GM21529 (cell line): ENCODE measurements around the gene SOHLH2.

Source experiments
- ATAC-seq: cut with Tn5 transposase; IDR thresholded peaks from one replicate; pipeline ENCODE4 v1.9.1; 2021; ENCODE audit not compliant: unreplicated experiment

Gene SOHLH2

DNA sequence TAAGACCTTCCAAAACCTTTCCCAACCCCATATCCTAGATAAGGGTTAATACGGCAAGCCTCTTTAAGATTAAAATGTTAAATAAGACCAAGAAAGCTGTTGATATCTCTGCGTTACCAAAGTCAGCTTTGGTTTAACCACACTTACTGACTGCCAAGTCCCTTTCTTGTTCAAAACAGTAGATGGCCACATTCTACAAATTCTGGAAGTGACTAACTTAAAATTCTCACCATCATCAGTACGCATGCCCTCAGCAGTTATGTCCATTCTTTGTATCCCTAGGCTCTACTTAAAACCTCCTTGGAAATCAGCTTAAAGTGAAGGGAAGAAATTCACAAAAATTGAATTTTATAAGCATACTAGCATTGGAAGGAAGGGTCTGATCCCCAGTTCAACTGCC, 23.6 kb downstream of the SOHLH2 start:
- ATAC-seq, result no peak

DNA sequence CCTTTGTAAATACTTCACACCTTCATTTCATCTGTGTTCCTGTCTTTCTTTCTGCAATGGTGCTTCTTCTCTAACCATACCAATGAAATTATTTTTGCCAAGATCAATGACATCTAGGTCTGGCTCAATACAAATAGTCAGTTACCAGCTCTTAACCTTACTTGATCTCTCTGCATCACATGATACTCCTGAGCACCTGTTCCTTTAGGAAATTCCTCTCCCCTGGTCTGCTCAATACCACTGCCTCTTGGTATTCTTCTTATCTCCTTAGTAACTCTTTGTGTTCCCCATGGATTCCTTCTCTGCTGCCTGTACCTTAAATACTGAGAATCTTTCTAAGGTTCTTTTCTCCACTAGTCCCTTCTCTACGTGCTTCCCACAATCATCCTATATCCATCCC, 25.9 kb downstream of the SOHLH2 start:
- no peak for ATAC-seq

DNA sequence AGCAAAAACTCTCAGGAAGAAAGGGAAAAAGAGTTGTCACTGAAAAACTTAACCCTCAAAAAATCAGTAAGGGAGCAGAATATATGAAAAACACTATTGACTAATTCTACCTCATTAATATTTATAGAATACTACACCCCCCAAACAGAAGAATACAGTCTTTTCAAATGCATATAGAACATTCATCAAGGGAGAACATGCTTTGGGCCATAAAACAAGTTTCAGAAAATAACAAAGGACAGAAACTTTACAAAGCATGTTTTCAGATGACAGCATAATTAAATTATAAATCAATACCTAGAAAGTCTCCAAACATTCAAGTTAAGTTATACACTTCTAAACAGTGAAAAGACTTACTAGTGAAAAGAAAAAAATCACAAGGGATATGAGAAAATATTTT, 30.5 kb downstream of the SOHLH2 start:
- ATAC-seq, result no peak

DNA sequence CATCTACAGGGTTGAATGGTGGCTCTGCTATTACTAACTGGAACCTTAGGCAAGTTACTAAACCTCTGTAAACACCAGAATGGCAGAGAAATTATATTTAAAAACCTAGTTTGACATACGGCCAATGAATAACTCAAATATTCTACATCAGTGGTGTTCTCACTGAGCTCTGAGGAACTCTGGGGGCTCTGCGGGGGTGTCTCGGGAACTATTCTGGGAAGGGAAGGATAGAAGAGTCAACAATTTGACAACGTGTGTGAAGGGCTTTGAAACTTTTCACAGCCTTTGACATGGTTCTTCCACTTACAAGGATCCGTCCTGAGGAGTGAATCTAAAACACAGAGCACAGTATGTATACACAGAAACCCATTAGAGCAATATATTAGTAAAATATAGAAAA, 38.7 kb downstream of the SOHLH2 start:
- no peak for ATAC-seq

DNA sequence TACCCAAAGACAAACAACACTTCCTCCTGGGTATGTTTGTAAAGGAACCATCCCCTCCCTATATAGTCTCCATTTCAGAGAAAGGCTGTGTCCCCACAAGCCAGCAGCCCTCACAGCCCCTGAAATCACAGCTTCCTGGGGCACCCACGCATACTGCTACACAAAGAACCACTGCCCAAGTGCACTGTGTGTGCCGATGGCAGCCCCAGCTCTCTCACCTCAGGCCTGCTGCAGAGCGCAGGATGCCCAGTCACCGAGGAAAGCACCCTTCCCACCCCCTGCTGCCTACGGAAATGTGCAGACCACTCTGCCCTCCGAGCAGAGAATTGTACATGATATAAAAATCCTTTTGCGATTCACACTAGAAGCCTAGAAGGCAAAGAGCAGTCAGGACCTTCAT, 39.4 kb downstream of the SOHLH2 start:
- ATAC-seq, result no peak

DNA sequence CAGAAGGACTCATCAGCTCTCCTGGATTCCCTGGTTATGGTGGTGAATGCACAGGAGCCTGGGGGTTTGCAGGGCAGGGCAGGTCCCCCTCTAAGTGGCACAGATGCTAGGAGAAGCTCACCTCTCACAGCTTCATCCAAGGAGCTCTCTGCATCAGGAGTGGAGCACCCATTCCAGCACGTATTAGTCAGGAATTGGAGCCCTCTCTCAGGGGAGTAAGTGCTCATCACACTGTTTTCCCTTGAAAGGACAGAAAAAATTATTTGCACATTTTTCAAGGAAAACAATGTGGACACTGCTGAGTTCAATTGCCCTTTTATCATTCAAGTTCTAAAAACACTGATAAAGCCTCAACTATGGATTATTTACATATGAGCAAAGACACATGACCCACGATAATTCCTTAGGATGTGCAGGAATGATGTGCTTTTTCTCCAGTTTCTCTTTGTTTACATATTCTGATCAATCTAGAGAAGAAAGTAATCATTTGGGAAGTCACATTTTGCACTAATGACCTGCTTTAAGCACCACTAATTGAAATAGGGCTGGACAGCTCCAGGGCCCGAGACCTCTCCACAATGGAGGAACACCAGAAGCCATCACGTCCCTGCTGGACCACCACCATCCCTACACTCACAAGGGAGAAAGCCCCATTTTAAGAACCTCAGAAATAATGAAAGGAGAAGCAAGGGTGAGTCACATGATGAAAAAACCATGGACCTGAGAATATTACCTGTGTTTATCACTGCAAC, 40.6 kb downstream of the SOHLH2 start:
- ATAC-seq, result no peak

DNA sequence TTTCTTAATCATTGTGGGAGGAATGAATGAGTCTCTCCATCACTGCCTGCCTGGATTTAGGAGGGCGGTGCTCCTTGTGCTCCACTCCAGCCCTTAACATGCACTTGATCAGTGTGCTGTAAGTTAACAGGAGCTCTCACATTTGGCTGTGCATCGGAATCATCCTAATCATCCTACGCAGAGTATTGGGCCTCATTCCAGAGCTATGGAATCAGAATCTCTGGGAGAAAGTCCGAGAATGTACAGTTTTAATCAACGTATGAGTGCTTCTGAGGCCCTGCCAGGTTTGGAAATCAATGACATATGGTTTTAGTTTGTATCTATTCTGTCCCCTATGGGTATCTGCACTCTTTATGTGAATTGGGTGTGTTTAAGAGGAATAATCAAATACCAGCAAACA, 48.3 kb downstream of the SOHLH2 start:
- ATAC-seq, result no peak

DNA sequence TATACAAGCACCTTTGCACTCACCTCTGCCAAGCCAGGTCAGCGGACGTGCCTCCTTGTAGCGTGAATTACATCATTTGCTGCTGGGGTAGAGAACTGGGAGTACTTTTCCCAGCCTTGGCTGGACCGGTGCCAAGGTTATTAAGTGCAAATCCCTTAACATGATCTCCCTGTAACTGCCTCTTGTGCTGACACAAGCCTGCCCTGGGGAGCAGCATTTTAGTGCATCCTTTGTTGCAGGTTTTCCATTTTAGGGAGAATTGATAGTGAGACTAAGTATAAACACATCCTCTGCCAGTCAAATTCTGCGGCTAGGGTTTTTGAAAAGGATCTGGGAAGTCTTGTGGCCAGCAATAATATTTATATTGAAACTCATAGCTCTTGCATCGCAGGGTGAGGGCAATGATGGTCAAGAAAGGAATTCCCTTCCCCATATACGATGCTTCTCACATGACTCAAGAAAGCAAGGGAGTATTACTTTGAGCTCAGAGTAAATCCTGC, 50.5 kb downstream of the SOHLH2 start:
- no peak for ATAC-seq

DNA sequence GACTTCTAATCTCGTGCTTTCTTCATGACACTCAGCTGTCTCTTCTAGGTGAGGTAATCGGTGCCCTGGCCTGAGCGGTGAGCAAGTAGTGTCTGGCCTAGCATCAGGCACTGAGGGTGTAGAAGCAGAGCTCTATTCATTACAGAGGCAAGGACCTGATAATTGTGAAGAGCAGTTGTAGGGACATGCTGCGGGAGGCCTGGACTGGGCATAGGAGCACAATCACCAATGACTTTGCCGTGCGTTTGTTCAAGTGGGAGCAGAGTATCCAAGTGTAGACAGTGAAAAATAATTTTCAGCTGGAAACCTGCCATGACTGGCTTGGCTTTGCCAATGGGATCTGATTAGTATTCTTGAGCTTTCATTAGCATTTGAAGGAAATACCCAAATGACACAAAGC, 51.1 kb downstream of the SOHLH2 start:
- no peak for ATAC-seq

DNA sequence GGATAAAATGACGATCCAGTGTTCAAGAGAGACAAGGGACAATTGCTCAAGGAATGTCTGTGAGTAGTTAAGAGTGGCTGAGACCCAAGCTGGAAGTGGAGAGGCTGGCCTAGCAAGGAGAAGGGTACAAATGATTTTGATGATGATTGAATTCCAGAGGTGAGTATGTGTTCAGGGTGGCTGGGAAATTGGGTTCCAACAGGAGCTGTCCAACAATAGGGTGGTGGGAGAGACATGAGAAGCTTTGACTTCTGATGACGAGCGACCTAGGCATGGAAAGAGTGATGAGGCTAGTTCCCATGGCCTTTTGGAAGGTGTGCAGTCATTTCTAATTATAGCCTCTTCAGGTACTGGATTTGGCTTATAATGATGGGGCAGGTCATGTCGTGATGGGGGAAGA, 54.1 kb downstream of the SOHLH2 start:
- no peak for ATAC-seq

DNA sequence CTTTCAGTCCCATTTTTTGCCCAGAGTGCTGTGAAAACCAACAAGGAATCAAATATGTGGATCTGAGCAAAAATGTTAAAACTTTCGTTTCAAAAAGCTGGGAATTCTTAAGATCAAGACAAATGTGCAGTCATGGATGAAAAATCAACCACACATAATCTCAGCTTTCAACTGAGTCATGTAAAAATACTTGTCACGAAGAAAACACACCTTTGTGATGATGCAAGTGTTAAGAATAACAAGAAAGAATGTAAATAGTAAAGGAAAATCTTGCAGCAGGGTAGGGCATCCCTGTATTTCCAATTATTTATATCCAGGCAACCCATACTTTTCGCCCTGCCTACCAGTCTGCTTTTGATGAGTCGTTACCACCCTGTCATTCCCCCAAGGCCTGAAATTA, 55.7 kb downstream of the SOHLH2 start:
- ATAC-seq, result no peak

DNA sequence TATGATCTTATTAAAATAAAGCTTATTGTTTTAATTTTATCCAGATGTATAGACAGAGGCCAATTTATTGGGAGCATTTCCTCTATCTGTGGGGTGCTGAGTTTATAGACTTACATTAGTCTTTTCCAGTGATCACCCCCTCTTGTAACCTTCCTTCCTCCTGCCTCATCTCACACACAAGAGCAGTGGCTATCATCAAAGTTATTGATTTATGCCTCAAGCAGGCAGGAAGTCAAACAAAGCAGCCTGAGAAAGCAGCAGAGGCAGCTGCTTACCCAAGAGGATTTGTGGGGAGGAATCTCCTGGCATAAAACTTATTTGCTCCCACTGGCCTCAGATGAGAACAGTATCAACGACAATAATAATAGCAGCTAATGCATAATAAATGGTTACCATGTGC, 56.9 kb downstream of the SOHLH2 start:
- ATAC-seq, result no peak

DNA sequence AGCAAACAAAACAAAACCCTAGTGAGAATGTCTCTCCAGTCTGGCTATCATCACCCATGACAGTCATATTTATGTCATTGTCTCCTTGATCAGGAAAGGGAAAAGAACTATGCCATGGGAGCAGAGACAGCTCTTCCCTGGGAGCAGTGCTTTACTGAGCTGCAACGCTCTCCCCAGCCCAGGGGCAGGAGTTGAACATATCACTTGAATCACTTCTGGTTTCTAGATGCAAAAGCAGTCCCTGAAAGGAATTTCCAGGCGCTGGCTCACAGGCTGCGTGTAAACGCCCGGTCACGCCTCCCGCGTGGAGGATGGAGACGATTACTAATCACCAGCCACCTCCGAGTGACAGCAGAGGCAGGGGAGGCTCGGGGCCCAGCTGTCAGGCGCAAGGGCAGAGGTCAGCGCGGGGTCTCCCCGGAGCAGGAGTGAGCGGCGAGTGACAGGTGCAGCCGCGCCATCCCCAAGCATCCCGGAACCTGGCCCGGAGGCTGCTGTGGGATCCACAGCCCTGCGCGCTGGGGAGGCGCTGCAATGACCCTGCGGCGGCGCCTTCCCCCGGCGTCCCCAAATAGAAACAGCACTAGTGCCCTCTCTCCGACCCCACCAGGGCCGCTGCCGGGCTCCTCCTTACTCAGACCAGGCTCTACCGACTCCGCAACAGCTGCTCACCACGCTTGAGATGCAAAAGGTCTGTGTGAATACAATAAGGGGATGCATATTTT, 59.6 kb downstream of the SOHLH2 start:
- ATAC-seq, result no peak

DNA sequence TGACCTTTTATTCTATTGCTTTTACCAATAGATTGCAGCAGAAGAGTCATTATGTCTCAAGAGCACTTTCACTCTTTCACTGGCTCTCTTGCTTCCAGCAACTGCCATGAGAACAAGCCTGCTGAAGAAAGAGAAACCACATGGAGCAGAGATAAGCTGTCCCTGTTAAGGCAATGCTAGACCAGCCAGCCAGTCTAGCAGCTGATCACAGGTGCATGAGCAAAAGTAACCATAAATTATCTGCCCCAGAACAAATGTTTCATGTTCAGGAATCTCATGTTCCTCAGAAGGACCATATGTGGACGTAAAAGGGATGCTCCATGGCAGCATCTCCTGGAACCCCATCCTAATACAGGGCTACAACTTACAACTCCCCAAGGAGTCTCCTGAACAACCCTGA, 62.8 kb downstream of the SOHLH2 start:
- ATAC-seq, result no peak

DNA sequence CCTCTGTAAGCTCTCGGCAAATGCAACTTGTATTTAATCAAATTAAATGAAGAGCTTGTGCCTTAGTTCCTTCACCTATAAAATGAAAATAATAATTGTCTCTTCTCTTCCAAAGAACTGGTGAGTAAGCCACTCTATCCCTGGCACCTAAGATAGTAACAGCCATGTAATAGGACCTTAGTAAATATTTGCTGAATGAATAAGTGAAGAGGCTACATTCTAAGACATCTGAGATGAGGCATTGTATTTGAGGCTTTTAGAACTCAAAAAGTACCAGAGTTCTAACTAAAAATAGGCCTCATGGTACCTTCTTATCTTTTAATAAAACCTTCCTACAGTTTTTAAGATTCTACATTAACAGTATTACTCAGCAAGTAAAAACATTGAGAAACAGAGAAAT, 65.9 kb downstream of the SOHLH2 start:
- no peak for ATAC-seq

DNA sequence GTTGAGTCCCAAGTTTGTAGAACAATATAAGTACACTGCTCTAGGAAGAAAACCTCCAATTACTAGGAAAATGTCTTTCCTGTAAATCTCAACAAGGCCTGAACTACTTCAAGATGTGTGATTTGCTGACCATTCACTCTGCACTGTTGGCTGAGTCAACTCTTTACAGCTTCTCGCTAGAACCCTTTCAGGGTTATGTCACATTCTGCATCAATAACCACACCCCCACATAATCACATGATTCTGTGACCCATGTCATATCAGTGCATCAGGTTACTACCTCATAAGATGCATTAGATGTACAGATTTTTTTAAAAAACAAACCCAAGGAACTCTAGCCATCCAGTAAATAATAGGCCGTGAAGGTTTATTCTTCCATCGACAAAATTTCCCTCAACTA, 67.0 kb downstream of the SOHLH2 start:
- ATAC-seq, result no peak

DNA sequence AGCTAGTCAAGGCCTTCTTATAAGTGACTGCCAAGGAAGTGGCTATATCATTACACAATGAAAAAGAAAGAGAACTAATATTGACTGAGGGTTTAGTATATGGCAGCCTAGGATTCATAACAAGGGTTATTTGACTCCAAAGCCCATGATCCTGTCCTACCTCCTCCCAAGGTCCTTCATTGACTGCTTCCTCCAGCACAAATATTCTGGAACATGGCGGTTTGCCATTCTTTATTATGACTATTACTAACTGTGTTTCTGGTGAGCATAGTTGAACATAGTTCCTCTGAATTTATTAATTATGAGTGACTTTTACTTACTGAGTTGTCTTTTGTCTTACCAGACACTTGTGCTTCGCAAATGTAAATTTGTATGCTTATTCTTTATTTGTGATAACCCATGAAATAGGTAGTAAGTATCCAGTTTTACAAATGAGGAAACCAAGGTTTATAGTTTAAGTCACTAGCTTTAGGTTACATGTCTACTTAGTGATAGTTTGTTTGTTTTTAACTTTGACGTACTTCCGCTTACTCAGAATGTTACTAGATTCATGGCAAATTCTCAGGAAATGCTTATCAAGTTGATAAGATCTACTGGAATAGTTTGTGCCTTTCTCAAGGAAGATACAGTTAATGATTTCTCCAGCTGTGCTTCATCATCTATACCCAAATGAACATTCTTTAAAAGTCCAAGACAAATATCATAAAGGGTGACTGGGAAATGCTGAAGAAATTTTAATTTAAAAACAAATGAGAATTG, 67.7 kb downstream of the SOHLH2 start:
- no peak for ATAC-seq

DNA sequence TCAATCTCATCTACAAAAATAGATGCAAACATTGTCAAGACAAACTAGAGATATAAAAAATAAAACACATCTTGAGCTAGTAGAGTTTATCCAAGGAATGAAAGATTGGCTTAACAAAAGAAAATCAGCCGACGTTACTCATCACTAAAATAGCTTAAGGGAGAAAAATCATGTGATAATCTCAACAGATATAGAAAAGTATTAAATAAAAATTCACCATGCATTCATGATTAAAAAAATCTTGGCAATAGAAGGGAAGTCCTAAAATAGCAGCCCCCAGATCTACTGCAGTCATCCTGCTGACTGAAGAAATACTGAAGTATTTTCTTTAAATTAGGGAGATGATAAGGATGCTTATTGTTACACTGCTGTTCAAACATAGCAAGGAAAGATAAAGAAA, 70.6 kb downstream of the SOHLH2 start:
- ATAC-seq, result no peak

DNA sequence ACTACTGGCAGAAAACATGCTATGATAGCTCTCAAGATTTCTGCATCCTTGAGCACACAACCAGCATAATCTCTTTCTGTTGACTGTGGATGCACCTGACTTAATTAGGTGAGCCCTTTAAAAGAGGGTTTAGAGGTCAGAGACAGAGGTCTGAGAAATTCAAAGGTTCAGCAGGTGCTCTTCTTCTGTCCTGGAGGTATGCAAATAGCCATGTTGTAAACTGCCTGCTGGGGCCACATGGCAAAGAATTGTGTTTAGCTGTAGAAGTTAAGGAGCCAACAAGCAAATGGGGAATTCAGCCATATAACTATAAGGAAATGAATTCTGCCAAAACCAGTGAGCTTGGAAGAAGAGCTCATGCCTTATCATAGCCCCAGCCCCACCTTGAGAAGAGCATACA, 71.6 kb downstream of the SOHLH2 start:
- ATAC-seq, result no peak

DNA sequence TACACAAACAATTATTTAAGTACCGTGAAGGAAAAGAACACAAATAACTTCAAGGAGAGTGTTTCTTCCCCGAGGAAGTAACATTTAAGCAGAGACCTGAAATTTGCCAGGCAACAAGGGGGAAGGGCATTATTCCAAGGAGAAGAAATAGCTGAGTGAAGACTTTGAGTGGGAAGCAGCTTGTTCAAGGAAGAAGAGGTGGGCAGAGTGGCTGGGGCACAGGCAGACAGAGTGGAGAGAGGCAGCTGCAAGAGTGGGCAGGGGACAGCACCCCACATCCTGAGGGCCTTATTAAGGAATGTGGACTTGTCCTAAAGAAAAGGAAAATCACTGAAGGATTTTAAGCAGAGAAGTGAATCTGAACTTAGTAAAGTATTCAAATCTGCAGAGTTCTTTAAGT, 78.5 kb downstream of the SOHLH2 start:
- no peak for ATAC-seq

DNA sequence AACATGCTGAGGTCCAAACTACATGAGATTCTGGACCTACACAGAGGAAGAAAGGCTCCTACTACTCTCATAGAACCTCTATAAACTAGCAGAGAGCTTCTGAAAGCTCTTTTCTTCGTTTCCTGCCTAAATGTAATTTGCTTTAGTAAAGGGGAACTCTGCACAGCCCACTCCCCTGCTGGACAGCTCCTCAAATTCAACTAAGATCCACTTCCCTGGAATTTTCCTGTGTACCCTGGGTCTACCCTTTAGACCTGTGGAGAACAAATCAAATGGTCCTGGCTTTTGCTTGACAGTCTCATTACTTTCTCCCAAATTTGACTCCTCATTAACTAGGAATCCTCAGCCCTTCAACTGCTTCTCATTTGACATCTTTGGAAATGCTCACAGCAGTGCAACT, 79.7 kb downstream of the SOHLH2 start:
- no peak for ATAC-seq
